Activated B cell treated with CpG ODN at 0.5 μM for 24 hours (primary cell): ENCODE data around the gene PPFIA3. TPM values are rescaled to one million over a fixed set of nuclear protein-coding genes. Genes with fewer than 3 reads are reported as not detected.
"Not testable (repeated sequence)": the region's sequence is repeated elsewhere in the genome, so short reads cannot be mapped to it uniquely, and the experiment has no call there.

Experiments
- ATAC-seq: fragments of 200-7000 bp; cut with Tn5 transposase; one replicate; pipeline ENCODE4 v1.10.0; 2021; ENCODE audit warnings: low read depth, mild to moderate bottlenecking, moderate library complexity
- CTCF ChIA-PET: fragments of 350-600 bp; sonication (Branson Sonifier 250); formaldehyde crosslinking; loops from one replicate; lab custom pipeline; 2021; ENCODE audit warnings: antibody characterized with exemption; lab: Charles Lee
- POLR2A ChIA-PET: fragments of 350-600 bp; sonication (Branson Sonifier 250); formaldehyde crosslinking; loops from one replicate; lab custom pipeline; 2021; ENCODE audit warnings: antibody characterized with exemption; lab: Charles Lee
- DNase-seq: peaks from one replicate; pipeline ENCODE4 v3.0.0; 2022
- H3K27ac Mint-ChIP-seq: one replicate; pipeline ENCODE4 v1.8.0; 2020; ENCODE audit warnings: mixed read lengths
- H3K27me3 Mint-ChIP-seq: one replicate; pipeline ENCODE4 v1.8.0; 2021; ENCODE audit warnings: mixed read lengths
- H3K36me3 Mint-ChIP-seq: one replicate; pipeline ENCODE4 v1.8.0; 2021; ENCODE audit warnings: low read depth, mixed read lengths
- H3K4me1 Mint-ChIP-seq: one replicate; pipeline ENCODE4 v1.8.0; 2021; ENCODE audit warnings: mixed read lengths
- H3K4me3 Mint-ChIP-seq: one replicate; pipeline ENCODE4 v1.8.0; 2020; ENCODE audit warnings: mild to moderate bottlenecking, mixed read lengths
- H3K9me3 Mint-ChIP-seq: one replicate; pipeline ENCODE4 v1.8.0; 2020; ENCODE audit warnings: mixed read lengths
- intact Hi-C: fragments of 100-400 bp; cut with micrococcal nuclease; formaldehyde crosslinking; loops from one replicate; pipeline ENCODE4 v1.15.1; 2024
- total RNA-seq: library from RNA; stranded (reverse); gene quantifications from 2 replicates; pipeline ENCODE4 v1.2.3, GENCODE V29; 2022
- TF ChIP-seq, protein P1 (sequence below): fragments of 200-600 bp; IDR thresholded peaks from one replicate; pipeline ENCODE4 v1.8.0; 2022; ENCODE audit warnings: antibody characterized with exemption, mild to moderate bottlenecking

Gene PPFIA3
- total RNA-seq, 1 donor from 2014 or later: 3.6 TPM

- no peaks in the 10 kb centered on the region for H3K36me3 Mint-ChIP-seq
- POLR2A ChIA-PET: no interaction called here
- intact Hi-C loops: loop anchor here (1.0 to 5.0 kb wide), 5 partner anchors 17 to 70 kb away; partner anchors contain the start of genes C19orf73 and PPFIA3
- DNase-seq (peak; percentile 73), ATAC-seq (peak; percentile 40)
- H3K4me3 Mint-ChIP-seq: no peak overlapping the region
- CTCF ChIA-PET: interaction anchor here (0.9 to 1.8 kb wide), 5 partner anchors 31 to 79 kb away, joined by 3 to 15 read pairs (median 4); partner anchors contain the start of gene LIN7B
- TF ChIP-seq, protein P1, sequence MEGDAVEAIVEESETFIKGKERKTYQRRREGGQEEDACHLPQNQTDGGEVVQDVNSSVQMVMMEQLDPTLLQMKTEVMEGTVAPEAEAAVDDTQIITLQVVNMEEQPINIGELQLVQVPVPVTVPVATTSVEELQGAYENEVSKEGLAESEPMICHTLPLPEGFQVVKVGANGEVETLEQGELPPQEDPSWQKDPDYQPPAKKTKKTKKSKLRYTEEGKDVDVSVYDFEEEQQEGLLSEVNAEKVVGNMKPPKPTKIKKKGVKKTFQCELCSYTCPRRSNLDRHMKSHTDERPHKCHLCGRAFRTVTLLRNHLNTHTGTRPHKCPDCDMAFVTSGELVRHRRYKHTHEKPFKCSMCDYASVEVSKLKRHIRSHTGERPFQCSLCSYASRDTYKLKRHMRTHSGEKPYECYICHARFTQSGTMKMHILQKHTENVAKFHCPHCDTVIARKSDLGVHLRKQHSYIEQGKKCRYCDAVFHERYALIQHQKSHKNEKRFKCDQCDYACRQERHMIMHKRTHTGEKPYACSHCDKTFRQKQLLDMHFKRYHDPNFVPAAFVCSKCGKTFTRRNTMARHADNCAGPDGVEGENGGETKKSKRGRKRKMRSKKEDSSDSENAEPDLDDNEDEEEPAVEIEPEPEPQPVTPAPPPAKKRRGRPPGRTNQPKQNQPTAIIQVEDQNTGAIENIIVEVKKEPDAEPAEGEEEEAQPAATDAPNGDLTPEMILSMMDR: no peak
- peaks cover 33% of the 10 kb centered on the region for H3K4me1 Mint-ChIP-seq
- H3K27me3 Mint-ChIP-seq: peaks cover 48% of the 10 kb centered on the region
- H3K9me3 Mint-ChIP-seq: no peaks in the 10 kb centered on the region
- no peak overlapping the region for H3K27ac Mint-ChIP-seq
These were observed 26.4 kb downstream of the PPFIA3 start for GRCh38 chr19:49145573-49146407.

DNA sequence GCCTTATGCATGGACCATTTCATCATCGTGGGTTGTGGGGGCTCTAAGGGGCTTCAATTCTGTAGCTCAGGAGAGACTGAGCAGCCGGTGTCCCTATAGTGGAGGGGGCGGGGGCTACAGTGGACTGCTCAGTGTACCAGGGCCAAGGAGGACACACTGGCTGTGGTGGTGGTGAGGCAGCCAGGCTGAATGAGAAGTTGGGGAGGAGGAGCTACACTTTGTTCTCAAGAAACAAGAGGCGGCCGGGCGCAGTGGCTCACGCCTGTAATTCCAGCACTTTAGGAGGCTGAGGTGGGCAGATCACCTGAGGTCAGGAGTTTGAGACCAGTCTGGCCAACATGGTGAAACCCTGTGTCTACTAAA, 27.0 kb downstream of the PPFIA3 start:
- not testable (repeated sequence) for H3K36me3 Mint-ChIP-seq, H3K4me3 Mint-ChIP-seq, DNase-seq, H3K9me3 Mint-ChIP-seq, ATAC-seq, H3K27ac Mint-ChIP-seq
- peaks cover 46% of the 10 kb centered on the region for H3K27me3 Mint-ChIP-seq
- intact Hi-C loops: loop anchor here (1.0 to 5.0 kb wide), 5 partner anchors 18 to 71 kb away; partner anchors contain the start of genes C19orf73 and PPFIA3
- CTCF ChIA-PET: interaction anchor here (0.9 to 1.7 kb wide), 4 partner anchors 32 to 79 kb away, joined by 3 to 12 read pairs (median 4); partner anchors contain the start of gene LIN7B
- POLR2A ChIA-PET: interaction anchor here (0.6 kb wide), 1 partner anchor 790 kb away, joined by 5 read pairs; no protein-coding TSS in a partner anchor
- H3K4me1 Mint-ChIP-seq: peaks cover 37% of the 10 kb centered on the region

GRCh38 chr19:49148044-49148682, 28.8 kb downstream of the PPFIA3 start:
- peaks cover 38% of the 10 kb centered on the region for H3K4me1 Mint-ChIP-seq
- TF ChIP-seq, protein P1: no peak
- ChIA-PET POLR2A (interaction anchor here (1.1 to 1.7 kb wide), 2 partner anchors 15 to 274 kb away, joined by 3 read pairs; no protein-coding TSS in a partner anchor), CTCF (interaction anchor here (1.6 to 1.7 kb wide), 2 partner anchors 34 to 50 kb away, joined by 7 to 9 read pairs; partner anchors contain the start of gene LIN7B)
- H3K9me3 Mint-ChIP-seq: peaks cover 2% of the 10 kb centered on the region
- intact Hi-C loops: loop anchor here (5.0 kb wide), 1 partner anchor 59 kb away; no protein-coding TSS in a partner anchor
- H3K36me3 Mint-ChIP-seq: no peaks in the 10 kb centered on the region
- no peak overlapping the region for H3K27ac Mint-ChIP-seq
- peak overlapping the region; percentile 42 for H3K4me3 Mint-ChIP-seq
- no peak for DNase-seq
- H3K27me3 Mint-ChIP-seq: peaks cover 43% of the 10 kb centered on the region
- no peak for ATAC-seq

GRCh38 chr19:49148784-49149651, 29.7 kb downstream of the PPFIA3 start:
- DNase-seq (peak; percentile 72), ATAC-seq (peak; percentile 66)
- ChIA-PET POLR2A (interaction anchor here (0.5 to 1.7 kb wide), 4 partner anchors 16 to 1184 kb away, joined by 3 read pairs; no protein-coding TSS in a partner anchor), CTCF (interaction anchor here (1.6 to 1.7 kb wide), 2 partner anchors 35 to 51 kb away, joined by 7 to 9 read pairs; partner anchors contain the start of gene LIN7B)
- Mint-ChIP-seq H3K9me3 (peaks cover 4% of the 10 kb centered on the region), H3K27ac (no peak overlapping the region), H3K4me3 (peak overlapping the region; percentile 82), H3K27me3 (peaks cover 50% of the 10 kb centered on the region), H3K36me3 (no peaks in the 10 kb centered on the region), H3K4me1 (peaks cover 37% of the 10 kb centered on the region)
- intact Hi-C loops: loop anchor here (5.0 kb wide), 1 partner anchor 58 kb away; no protein-coding TSS in a partner anchor
- TF ChIP-seq, protein P1: no peak
